Caco-2 (cell line): Measurements from ENCODE around the gene NEK2. TPM values are rescaled to one million over a fixed set of nuclear protein-coding genes. Genes with fewer than 3 reads are reported as not detected.

Source experiments
- BruUV-seq: library from RNA; stranded (reverse); fragments of 400-500 nt; replicated peaks from 2 replicates; lab custom pipeline; 2021; lab: Mats Ljungman, UMichigan
- CTCF ChIA-PET: fragments of 300-600 bp; sonication (Branson Sonifier 250); formaldehyde crosslinking; loops from one replicate; lab custom pipeline; 2022; ENCODE audit warnings: antibody characterized with exemption; lab: Charles Lee
- POLR2A ChIA-PET: fragments of 300-600 bp; sonication (Branson Sonifier 250); formaldehyde crosslinking; loops from one replicate; lab custom pipeline; 2022; ENCODE audit warnings: antibody characterized with exemption; lab: Charles Lee
- DNase-seq, 2 experiments: peaks; one replicate each; pipeline versions ENCODE4 v3.0.0 to v3.0.0-alpha.2; 2020 to 2022
- H3K27me3 ChIP-seq: replicated peaks from 2 replicates; pipeline ENCODE4 v1.6.0; 2011; ENCODE audit warnings: low read length; ENCODE audit not compliant: control insufficient read depth, insufficient read depth
- H3K36me3 ChIP-seq: 2 replicates; pipeline ENCODE4 v1.5.1; 2011; ENCODE audit warnings: low read length; ENCODE audit not compliant: control insufficient read depth, insufficient read depth
- H3K4me1 ChIP-seq: fragments of 250-450 bp; sonication (Bioruptor Pico); 2 replicates; pipeline ENCODE4 v1.5.1; 2020; ENCODE audit warnings: mild to moderate bottlenecking
- H3K4me3 ChIP-seq: 2 replicates; pipeline ENCODE4 v1.5.1; 2011; ENCODE audit warnings: low read depth, mild to moderate bottlenecking, control low read depth, low read length
- H3K9me3 ChIP-seq: fragments of 250-450 bp; sonication (Bioruptor Pico); 2 replicates; pipeline ENCODE4 v1.5.1; 2020; ENCODE audit warnings: mild to moderate bottlenecking, moderate library complexity
- H3K27ac Mint-ChIP-seq: one replicate; pipeline ENCODE4 v1.8.0; 2022; ENCODE audit warnings: mixed read lengths; ENCODE audit not compliant: unreplicated experiment
- H3K27me3 Mint-ChIP-seq: one replicate; pipeline ENCODE4 v1.8.0; 2022; ENCODE audit warnings: mixed read lengths; ENCODE audit not compliant: insufficient read depth, unreplicated experiment
- H3K36me3 Mint-ChIP-seq: one replicate; pipeline ENCODE4 v1.8.0; 2022; ENCODE audit warnings: mild to moderate bottlenecking, mixed read lengths; ENCODE audit not compliant: insufficient read depth, unreplicated experiment
- H3K4me1 Mint-ChIP-seq: one replicate; pipeline ENCODE4 v1.8.0; 2022; ENCODE audit warnings: low read depth, mixed read lengths; ENCODE audit not compliant: unreplicated experiment
- H3K4me3 Mint-ChIP-seq: one replicate; pipeline ENCODE4 v1.8.0; 2022; ENCODE audit warnings: mild to moderate bottlenecking, moderate library complexity, mixed read lengths; ENCODE audit not compliant: unreplicated experiment
- H3K9me3 Mint-ChIP-seq: one replicate; pipeline ENCODE4 v1.8.0; 2022; ENCODE audit warnings: mixed read lengths; ENCODE audit not compliant: unreplicated experiment
- intact Hi-C: fragments of 100-400 bp; cut with micrococcal nuclease; formaldehyde crosslinking; loops from one replicate; pipeline ENCODE4 v1.10.0; 2022; ENCODE audit not compliant: unreplicated experiment
- total RNA-seq: library from RNA; stranded (reverse); gene quantifications from 2 replicates; pipeline ENCODE4 v1.2.3, GENCODE V29; 2022
- TF ChIP-seq, protein P1 (sequence below), 2 experiments: fragments of 200-600 bp in 1 of 2; IDR thresholded peaks; 1 replicate in 1 of 2; 2 replicates in 1 of 2; pipeline versions ENCODE4 v1.5.1 to v1.8.0; 2011 to 2022; ENCODE audit warnings: antibody characterized with exemption in 1 of 2, control low read depth in 1 of 2, inconsistent platforms in 1 of 2, low read depth in 1 of 2, low read length in 1 of 2, mild to moderate bottlenecking in 1 of 2, moderate library complexity in 1 of 2; ENCODE audit not compliant: insufficient read depth in 1 of 2, severe bottlenecking in 1 of 2, unreplicated experiment in 1 of 2

Gene NEK2
- total RNA-seq, 1 experiment from 2014 or later = 34.7 TPM

- no peaks in the 10 kb centered on the region for H3K9me3 Mint-ChIP-seq
Observed at GRCh38 chr1:211710566-211711314, 35.3 kb upstream of the NEK2 start.

GRCh38 chr1:211708926-211709325, 33.5 kb upstream of the NEK2 start:
- no peaks in the 10 kb centered on the region for H3K9me3 ChIP-seq
- no peak overlapping the region for H3K4me3 Mint-ChIP-seq
- CTCF ChIA-PET = interaction anchor here (0.8 kb wide), 1 partner anchor 327 kb away, joined by 3 read pairs; the partner anchor contains the start of genes DTL and INTS7
- POLR2A ChIA-PET = no interaction called here
- no TSS peak for BruUV-seq
- H3K4me1 Mint-ChIP-seq = no peaks in the 10 kb centered on the region
- no peak overlapping the region for H3K27ac Mint-ChIP-seq
- DNase-seq = no peak
- no peaks in the 10 kb centered on the region for H3K4me1 ChIP-seq
- no peaks in the 10 kb centered on the region for H3K36me3 Mint-ChIP-seq
- TF ChIP-seq, protein P1, sequence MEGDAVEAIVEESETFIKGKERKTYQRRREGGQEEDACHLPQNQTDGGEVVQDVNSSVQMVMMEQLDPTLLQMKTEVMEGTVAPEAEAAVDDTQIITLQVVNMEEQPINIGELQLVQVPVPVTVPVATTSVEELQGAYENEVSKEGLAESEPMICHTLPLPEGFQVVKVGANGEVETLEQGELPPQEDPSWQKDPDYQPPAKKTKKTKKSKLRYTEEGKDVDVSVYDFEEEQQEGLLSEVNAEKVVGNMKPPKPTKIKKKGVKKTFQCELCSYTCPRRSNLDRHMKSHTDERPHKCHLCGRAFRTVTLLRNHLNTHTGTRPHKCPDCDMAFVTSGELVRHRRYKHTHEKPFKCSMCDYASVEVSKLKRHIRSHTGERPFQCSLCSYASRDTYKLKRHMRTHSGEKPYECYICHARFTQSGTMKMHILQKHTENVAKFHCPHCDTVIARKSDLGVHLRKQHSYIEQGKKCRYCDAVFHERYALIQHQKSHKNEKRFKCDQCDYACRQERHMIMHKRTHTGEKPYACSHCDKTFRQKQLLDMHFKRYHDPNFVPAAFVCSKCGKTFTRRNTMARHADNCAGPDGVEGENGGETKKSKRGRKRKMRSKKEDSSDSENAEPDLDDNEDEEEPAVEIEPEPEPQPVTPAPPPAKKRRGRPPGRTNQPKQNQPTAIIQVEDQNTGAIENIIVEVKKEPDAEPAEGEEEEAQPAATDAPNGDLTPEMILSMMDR (IDR thresholded peaks at IDR 0.05; ENCODE audit: insufficient read depth in 1 of 2, low read depth in 1 of 2, low read length in 1 of 2, severe bottlenecking in 1 of 2, unreplicated experiment in 1 of 2) = no peak
- no peaks in the 10 kb centered on the region for H3K9me3 Mint-ChIP-seq
- no peaks in the 10 kb centered on the region for H3K27me3 Mint-ChIP-seq
- intact Hi-C loops = no loop called here
- H3K27me3 ChIP-seq = no peaks in the 10 kb centered on the region
- H3K36me3 ChIP-seq = no peaks in the 10 kb centered on the region
- no peak overlapping the region for H3K4me3 ChIP-seq

More at GRCh38 chr1:211710566-211711314, 35.3 kb upstream of the NEK2 start:
- Mint-ChIP-seq H3K27ac (no peak overlapping the region), H3K27me3 (no peaks in the 10 kb centered on the region), H3K36me3 (no peaks in the 10 kb centered on the region), H3K4me1 (no peaks in the 10 kb centered on the region), H3K4me3 (no peak overlapping the region)
- Histone ChIP-seq H3K4me3 (no peak overlapping the region), H3K36me3 (no peaks in the 10 kb centered on the region), H3K4me1 (no peaks in the 10 kb centered on the region), H3K27me3 (no peaks in the 10 kb centered on the region), H3K9me3 (no peaks in the 10 kb centered on the region)
- CTCF ChIA-PET = no interaction called here
- no TSS peak for BruUV-seq
- DNase-seq = no peak
- intact Hi-C loops = no loop called here
- POLR2A ChIA-PET = no interaction called here
- TF ChIP-seq, protein P1 (IDR thresholded peaks at IDR 0.05; ENCODE audit: insufficient read depth in 1 of 2, low read depth in 1 of 2, low read length in 1 of 2, severe bottlenecking in 1 of 2, unreplicated experiment in 1 of 2) = no peak

DNA sequence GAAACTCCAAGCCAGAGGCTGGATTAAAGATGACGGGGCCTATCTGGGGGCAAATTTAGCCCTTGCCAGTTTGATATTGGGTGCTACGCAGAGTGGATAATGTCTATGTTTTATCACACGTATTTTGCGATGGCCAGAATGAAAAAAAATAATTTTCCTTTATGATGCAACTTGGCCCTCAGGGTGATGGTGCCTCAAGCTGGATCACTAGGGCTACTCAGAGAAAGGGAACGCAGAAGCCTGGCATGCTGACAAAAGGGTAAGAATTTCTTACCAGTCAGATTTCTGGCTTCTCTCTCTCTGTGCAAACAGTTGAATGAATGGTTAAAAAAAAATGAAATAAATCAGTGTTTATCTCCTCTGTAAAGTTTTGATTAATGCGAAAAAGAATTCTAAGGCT, 32.6 kb upstream of the NEK2 start:
- no peaks in the 10 kb centered on the region for H3K27me3 ChIP-seq
- H3K36me3 ChIP-seq = no peaks in the 10 kb centered on the region
- no peaks in the 10 kb centered on the region for H3K9me3 ChIP-seq
- no peak for DNase-seq
- no TSS peak for BruUV-seq
- no peak overlapping the region for H3K4me3 ChIP-seq
- no peaks in the 10 kb centered on the region for H3K27me3 Mint-ChIP-seq
- TF ChIP-seq, protein P1 (IDR thresholded peaks at IDR 0.05; ENCODE audit: insufficient read depth in 1 of 2, low read depth in 1 of 2, low read length in 1 of 2, severe bottlenecking in 1 of 2, unreplicated experiment in 1 of 2) = no peak
- CTCF ChIA-PET = interaction anchor here (0.8 kb wide), 1 partner anchor 327 kb away, joined by 3 read pairs; the partner anchor contains the start of genes DTL and INTS7
- POLR2A ChIA-PET = no interaction called here
- H3K9me3 Mint-ChIP-seq = no peaks in the 10 kb centered on the region
- H3K4me1 ChIP-seq = no peaks in the 10 kb centered on the region
- H3K4me1 Mint-ChIP-seq = no peaks in the 10 kb centered on the region
- H3K36me3 Mint-ChIP-seq = no peaks in the 10 kb centered on the region
- no peak overlapping the region for H3K27ac Mint-ChIP-seq
- no peak overlapping the region for H3K4me3 Mint-ChIP-seq
- intact Hi-C loops = no loop called here
